ENCODE results near the gene FTO. TPM values are rescaled to one million over a fixed set of nuclear protein-coding genes. Genes with fewer than 3 reads are reported as not detected.

FTO gene
- total RNA-seq, 1 experiment from 2014 or later = 57.4 TPM

- DNase-seq (ENCODE audit: low spot score) (no peak), ATAC-seq (no peak)
- ChIA-PET POLR2A (no interaction called here), CTCF (no interaction called here)
- Mint-ChIP-seq H3K4me1 (peaks cover 7% of the 10 kb centered on the region), H3K36me3 (no peaks in the 10 kb centered on the region), H3K27ac (no peak overlapping the region), H3K9me3 (no peaks in the 10 kb centered on the region), H3K27me3 (ENCODE audit: low read depth) (no peaks in the 10 kb centered on the region), H3K4me3 (no peak overlapping the region)
- TF ChIP-seq ZNF512 (CRISPR knock-in tag; IDR thresholded peaks at IDR 0.05; ENCODE audit: borderline replicate concordance) (no peak), IRF2 (CRISPR knock-in tag; IDR thresholded peaks at IDR 0.05; ENCODE audit: borderline replicate concordance, low read depth) (no peak), AR (CRISPR knock-in tag; IDR thresholded peaks at IDR 0.05) (no peak), GTF2I (CRISPR knock-in tag; conservative IDR thresholded peaks at IDR 0.05) (no peak), ZNF425 (CRISPR knock-in tag; conservative IDR thresholded peaks at IDR 0.05) (no peak)
- TF ChIP-seq, protein P1, sequence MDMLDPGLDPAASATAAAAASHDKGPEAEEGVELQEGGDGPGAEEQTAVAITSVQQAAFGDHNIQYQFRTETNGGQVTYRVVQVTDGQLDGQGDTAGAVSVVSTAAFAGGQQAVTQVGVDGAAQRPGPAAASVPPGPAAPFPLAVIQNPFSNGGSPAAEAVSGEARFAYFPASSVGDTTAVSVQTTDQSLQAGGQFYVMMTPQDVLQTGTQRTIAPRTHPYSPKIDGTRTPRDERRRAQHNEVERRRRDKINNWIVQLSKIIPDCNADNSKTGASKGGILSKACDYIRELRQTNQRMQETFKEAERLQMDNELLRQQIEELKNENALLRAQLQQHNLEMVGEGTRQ (CRISPR knock-in tag; IDR thresholded peaks at IDR 0.05) = no peak
- TF ChIP-seq, protein P2, sequence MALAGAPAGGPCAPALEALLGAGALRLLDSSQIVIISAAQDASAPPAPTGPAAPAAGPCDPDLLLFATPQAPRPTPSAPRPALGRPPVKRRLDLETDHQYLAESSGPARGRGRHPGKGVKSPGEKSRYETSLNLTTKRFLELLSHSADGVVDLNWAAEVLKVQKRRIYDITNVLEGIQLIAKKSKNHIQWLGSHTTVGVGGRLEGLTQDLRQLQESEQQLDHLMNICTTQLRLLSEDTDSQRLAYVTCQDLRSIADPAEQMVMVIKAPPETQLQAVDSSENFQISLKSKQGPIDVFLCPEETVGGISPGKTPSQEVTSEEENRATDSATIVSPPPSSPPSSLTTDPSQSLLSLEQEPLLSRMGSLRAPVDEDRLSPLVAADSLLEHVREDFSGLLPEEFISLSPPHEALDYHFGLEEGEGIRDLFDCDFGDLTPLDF (CRISPR knock-in tag; IDR thresholded peaks at IDR 0.05) = no peak
Observed at GRCh38 chr16:53843084-53843483, 139.1 kb downstream of the FTO start.

DNA sequence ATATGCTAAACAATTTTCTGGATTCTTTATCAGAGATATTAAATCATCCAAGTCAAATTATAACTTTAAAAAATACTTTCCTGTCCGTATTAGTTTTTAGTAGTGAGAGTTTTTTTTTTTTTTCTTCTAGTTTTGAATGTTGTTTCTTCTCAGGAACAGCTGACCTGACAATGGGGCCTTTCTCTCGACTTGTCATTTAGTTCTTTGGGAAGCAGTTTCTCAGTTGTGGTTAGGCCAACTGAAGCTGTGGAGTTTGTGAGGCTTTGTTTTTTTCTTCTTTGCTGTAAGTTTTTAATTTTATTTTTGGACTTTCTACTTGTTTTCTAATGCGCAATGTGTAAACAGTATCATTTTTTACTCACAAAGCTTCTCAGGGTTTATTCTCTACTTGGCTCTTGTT, 140.8 kb downstream of the FTO start:
- Mint-ChIP-seq H3K4me1 (peaks cover 23% of the 10 kb centered on the region), H3K36me3 (no peaks in the 10 kb centered on the region), H3K27ac (no peak overlapping the region), H3K4me3 (no peak overlapping the region), H3K27me3 (ENCODE audit: low read depth) (no peaks in the 10 kb centered on the region), H3K9me3 (no peaks in the 10 kb centered on the region)
- CTCF ChIA-PET = no interaction called here
- DNase-seq (ENCODE audit: low spot score) (no peak), ATAC-seq (no peak)
- POLR2A ChIA-PET = interaction anchor here (0.7 kb wide), 1 partner anchor 592 kb away, joined by 3 read pairs; no protein-coding TSS in a partner anchor
- no peak for TF ChIP-seq GABPB1 (CRISPR knock-in tag; IDR thresholded peaks at IDR 0.05)
- TF ChIP-seq MYBL2 (CRISPR knock-in tag; IDR thresholded peaks at IDR 0.05) = no peak
- TF ChIP-seq ETV6 (CRISPR knock-in tag; IDR thresholded peaks at IDR 0.05) = no peak
- TF ChIP-seq, protein P3, sequence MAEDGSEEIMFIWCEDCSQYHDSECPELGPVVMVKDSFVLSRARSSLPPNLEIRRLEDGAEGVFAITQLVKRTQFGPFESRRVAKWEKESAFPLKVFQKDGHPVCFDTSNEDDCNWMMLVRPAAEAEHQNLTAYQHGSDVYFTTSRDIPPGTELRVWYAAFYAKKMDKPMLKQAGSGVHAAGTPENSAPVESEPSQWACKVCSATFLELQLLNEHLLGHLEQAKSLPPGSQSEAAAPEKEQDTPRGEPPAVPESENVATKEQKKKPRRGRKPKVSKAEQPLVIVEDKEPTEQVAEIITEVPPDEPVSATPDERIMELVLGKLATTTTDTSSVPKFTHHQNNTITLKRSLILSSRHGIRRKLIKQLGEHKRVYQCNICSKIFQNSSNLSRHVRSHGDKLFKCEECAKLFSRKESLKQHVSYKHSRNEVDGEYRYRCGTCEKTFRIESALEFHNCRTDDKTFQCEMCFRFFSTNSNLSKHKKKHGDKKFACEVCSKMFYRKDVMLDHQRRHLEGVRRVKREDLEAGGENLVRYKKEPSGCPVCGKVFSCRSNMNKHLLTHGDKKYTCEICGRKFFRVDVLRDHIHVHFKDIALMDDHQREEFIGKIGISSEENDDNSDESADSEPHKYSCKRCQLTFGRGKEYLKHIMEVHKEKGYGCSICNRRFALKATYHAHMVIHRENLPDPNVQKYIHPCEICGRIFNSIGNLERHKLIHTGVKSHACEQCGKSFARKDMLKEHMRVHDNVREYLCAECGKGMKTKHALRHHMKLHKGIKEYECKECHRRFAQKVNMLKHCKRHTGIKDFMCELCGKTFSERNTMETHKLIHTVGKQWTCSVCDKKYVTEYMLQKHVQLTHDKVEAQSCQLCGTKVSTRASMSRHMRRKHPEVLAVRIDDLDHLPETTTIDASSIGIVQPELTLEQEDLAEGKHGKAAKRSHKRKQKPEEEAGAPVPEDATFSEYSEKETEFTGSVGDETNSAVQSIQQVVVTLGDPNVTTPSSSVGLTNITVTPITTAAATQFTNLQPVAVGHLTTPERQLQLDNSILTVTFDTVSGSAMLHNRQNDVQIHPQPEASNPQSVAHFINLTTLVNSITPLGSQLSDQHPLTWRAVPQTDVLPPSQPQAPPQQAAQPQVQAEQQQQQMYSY (CRISPR knock-in tag; IDR thresholded peaks at IDR 0.05) = no peak
- no peak for TF ChIP-seq RELA (CRISPR knock-in tag; IDR thresholded peaks at IDR 0.05; ENCODE audit: borderline replicate concordance)
- no peak for TF ChIP-seq HMGA2 (CRISPR knock-in tag; IDR thresholded peaks at IDR 0.05)
- TF ChIP-seq, protein P4, sequence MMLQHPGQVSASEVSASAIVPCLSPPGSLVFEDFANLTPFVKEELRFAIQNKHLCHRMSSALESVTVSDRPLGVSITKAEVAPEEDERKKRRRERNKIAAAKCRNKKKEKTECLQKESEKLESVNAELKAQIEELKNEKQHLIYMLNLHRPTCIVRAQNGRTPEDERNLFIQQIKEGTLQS (CRISPR knock-in tag; conservative IDR thresholded peaks at IDR 0.05) = no peak
- TF ChIP-seq TCF7 (CRISPR knock-in tag; IDR thresholded peaks at IDR 0.05; ENCODE audit: low read depth) = no peak
- no peak for TF ChIP-seq KAT7 (CRISPR knock-in tag; IDR thresholded peaks at IDR 0.05; ENCODE audit: borderline replicate concordance)
- TF ChIP-seq NFATC4 (CRISPR knock-in tag; IDR thresholded peaks at IDR 0.05) = no peak
- TF ChIP-seq, protein P5, sequence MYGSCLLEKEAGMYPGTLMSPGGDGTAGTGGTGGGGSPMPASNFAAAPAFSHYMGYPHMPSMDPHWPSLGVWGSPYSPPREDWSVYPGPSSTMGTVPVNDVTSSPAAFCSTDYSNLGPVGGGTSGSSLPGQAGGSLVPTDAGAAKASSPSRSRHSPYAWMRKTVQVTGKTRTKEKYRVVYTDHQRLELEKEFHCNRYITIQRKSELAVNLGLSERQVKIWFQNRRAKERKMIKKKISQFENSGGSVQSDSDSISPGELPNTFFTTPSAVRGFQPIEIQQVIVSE (CRISPR knock-in tag; IDR thresholded peaks at IDR 0.05; ENCODE audit: borderline replicate concordance) = no peak
- TF ChIP-seq NR2C2 (CRISPR knock-in tag; IDR thresholded peaks at IDR 0.05) = no peak
- TF ChIP-seq ZNF138 (CRISPR knock-in tag; conservative IDR thresholded peaks at IDR 0.05) = no peak
